Mucosa of stomach (tissue), 1 donor: ENCODE data around the gene DSG1.

Experiments used
- H3K27me3 ChIP-seq: one replicate; pipeline ENCODE4 v1.7.0; 2013; ENCODE audit warnings: mild to moderate bottlenecking, low read length; ENCODE audit not compliant: control insufficient read depth, insufficient read depth
- H3K36me3 ChIP-seq: one replicate; pipeline ENCODE4 v1.7.0; 2013; ENCODE audit warnings: low read length; ENCODE audit not compliant: control insufficient read depth, insufficient read depth
- H3K4me1 ChIP-seq: one replicate; pipeline ENCODE4 v1.7.0; 2013; ENCODE audit warnings: mild to moderate bottlenecking, low read length; ENCODE audit not compliant: control insufficient read depth, insufficient read depth
- H3K4me3 ChIP-seq: one replicate; pipeline ENCODE4 v1.7.0; 2013; ENCODE audit warnings: low read length
- H3K9ac ChIP-seq: one replicate; pipeline ENCODE4 v1.7.0; 2013; ENCODE audit warnings: mild to moderate bottlenecking, low read length, moderate library complexity
- H3K9me3 ChIP-seq: one replicate; pipeline ENCODE4 v1.7.0; 2013; ENCODE audit warnings: mild to moderate bottlenecking, low read length, moderate library complexity; ENCODE audit not compliant: control insufficient read depth
- donor health status: Pancreatic carcinoma.

Gene DSG1

DNA sequence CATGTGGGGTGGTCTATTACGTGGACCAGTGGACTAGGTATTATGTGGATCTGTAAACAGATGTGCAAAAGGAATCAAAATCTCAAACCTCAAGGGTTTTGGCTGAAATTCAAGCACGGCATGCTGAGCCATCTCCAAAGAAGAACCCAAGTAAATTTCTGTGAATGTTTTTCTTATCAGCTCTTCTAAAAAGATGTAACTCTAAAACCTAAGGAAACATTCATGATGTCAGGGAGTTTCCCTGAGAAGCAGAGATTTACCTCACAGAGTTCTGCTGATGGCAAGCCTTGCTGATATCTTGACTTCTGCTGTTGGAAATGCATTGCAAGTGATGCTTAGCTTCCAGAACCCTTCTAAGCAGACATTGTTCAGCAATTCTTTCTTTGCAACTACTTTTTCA lies 80.2 kb downstream of the DSG1 start:
- H3K4me1 ChIP-seq: peaks cover 34% of the 10 kb centered on the region
- no peaks in the 10 kb centered on the region for H3K27me3 ChIP-seq

DNA sequence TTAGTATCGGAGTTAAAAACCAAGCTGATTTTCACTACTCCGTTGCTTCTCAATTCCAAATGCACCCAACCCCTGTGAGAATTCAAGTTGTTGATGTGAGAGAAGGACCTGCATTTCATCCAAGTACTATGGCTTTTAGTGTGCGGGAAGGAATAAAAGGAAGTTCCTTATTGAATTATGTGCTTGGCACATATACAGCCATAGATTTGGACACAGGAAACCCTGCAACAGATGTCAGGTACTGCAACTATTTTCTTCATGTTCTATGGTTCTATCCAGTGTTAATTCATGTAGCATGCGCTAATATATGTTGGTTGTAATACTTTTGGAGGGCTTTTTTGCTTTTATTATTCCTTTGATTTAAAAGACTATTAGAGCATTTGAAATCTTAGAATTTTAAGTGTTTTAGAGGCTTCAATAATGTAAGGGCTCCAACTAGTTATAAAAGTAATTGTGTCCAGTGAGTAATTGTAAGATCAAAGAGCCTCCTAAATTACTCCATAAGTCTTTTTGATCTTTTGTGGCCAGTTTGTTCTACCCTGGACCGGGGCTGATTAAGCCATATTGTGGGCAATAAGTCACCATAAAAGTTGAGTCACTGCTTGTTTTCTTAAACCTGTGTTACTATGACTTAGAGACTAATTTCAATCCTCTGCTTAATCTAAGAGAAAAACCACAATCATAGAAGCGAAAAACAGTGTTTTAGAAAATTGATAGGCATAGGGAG lies 81.5 kb downstream of the DSG1 start:
- H3K9ac ChIP-seq: no peak overlapping the region

More for the DNA sequence above, 80.2 kb downstream of the DSG1 start:
- H3K36me3 ChIP-seq: no peaks in the 10 kb centered on the region
- no peaks in the 10 kb centered on the region for H3K9me3 ChIP-seq
- no peak overlapping the region for H3K9ac ChIP-seq
- H3K4me3 ChIP-seq: no peak overlapping the region

DNA sequence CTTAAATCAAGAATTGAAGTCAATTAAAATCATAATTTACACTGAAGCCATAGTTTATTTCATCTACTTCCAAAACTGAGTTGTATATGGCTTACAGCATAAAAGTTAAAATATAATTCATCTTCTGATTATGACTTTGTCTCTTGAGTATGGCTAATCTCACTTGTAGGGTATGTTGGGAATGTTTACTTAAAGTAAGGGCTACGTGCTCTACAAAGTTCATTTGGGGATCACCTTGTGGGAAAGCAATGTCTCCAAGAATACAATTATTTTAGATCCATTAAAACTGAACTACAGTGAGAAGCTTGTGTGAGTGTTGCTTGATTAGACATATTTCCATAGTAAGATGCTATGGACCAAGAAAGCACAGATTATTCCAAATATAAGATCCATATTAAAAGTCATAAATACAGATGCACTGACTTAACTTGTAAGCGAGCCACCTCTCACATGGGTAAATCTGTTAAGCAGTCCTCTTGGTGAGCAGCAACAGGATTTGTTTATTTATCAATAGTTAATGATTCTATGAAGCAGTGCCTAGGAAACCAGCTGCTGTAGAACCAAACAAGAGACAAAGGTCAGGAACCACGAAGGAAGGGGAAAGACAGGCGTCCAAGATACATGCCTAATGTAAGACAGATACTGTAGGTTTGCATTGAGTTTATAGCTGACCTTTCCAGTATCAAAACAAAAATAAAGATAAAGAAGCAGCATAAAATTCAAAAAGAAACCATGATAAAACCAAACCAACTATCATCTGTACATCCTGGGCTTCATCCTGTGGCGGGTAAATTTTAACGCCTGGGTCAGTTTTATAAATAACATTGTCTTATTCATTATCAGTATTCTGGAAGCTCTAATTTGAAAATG lies 83.4 kb downstream of the DSG1 start:
- Histone ChIP-seq H3K4me1 (peaks cover 34% of the 10 kb centered on the region), H3K9me3 (no peaks in the 10 kb centered on the region), H3K9ac (no peak overlapping the region), H3K27me3 (no peaks in the 10 kb centered on the region), H3K36me3 (no peaks in the 10 kb centered on the region), H3K4me3 (no peak overlapping the region)

More for the DNA sequence above, 81.5 kb downstream of the DSG1 start:
- Histone ChIP-seq H3K27me3 (no peaks in the 10 kb centered on the region), H3K36me3 (no peaks in the 10 kb centered on the region), H3K4me3 (no peak overlapping the region), H3K9me3 (no peaks in the 10 kb centered on the region), H3K4me1 (peaks cover 34% of the 10 kb centered on the region)

DNA sequence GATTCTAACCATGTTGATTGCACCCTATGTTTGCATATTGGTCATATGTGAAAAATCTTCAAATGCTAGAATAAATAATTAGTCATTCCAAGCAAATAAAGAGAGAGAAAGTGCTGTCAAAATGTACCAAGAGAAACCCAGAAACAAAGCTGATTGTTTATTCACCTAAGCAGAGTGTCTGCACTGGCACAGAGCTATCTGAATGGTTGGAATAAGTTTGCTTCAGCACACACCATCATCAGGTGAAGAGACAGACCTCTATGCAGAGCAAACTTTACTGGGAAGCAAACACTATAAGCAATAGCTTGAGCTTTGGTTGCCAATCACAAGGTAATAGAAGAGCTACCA lies 84.0 kb downstream of the DSG1 start:
- no peaks in the 10 kb centered on the region for H3K36me3 ChIP-seq
- no peak overlapping the region for H3K4me3 ChIP-seq
- no peaks in the 10 kb centered on the region for H3K9me3 ChIP-seq
- no peak overlapping the region for H3K9ac ChIP-seq
- no peaks in the 10 kb centered on the region for H3K27me3 ChIP-seq
- H3K4me1 ChIP-seq: peaks cover 27% of the 10 kb centered on the region

DNA sequence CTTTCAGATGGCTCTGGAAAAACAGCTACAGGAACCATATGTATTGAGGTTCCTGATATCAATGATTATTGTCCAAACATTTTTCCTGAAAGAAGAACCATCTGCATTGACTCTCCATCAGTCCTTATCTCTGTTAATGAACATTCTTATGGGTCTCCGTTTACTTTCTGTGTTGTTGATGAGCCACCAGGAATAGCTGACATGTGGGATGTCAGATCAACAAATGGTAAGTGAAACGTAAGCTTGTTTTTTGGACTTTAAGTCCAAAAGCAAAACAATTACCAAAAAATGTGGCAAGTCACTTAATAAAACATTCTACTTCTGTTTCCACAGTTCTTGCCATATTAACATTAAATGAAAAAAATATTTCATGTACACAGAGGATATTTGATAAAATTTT lies 85.4 kb downstream of the DSG1 start:
- Histone ChIP-seq H3K27me3 (no peaks in the 10 kb centered on the region), H3K4me3 (no peak overlapping the region), H3K9ac (no peak overlapping the region), H3K9me3 (no peaks in the 10 kb centered on the region), H3K36me3 (no peaks in the 10 kb centered on the region), H3K4me1 (peaks cover 20% of the 10 kb centered on the region)
